Panc1 (cell line): ENCODE data around the gene SEMA5B. TPM values are rescaled to one million over a fixed set of nuclear protein-coding genes. Genes with fewer than 3 reads are reported as not detected.

Experiments used
- ATAC-seq: fragments of 200-7000 bp; cut with Tn5 transposase; 2 replicates; pipeline ENCODE4 v1.9.1; 2020; ENCODE audit warnings: mild to moderate bottlenecking, moderate library complexity
- BruUV-seq: library from RNA; stranded (reverse); fragments of 400-500 nt; replicated peaks from 2 replicates; lab custom pipeline; 2021; lab: Mats Ljungman, UMichigan
- CTCF ChIA-PET: fragments of 300-600 bp; sonication (Branson Sonifier 250); formaldehyde crosslinking; loops from one replicate; lab custom pipeline; 2022; ENCODE audit warnings: antibody characterized with exemption; lab: Charles Lee
- POLR2A ChIA-PET: fragments of 300-600 bp; sonication (Branson Sonifier 250); formaldehyde crosslinking; loops from one replicate; lab custom pipeline; 2022; ENCODE audit warnings: antibody characterized with exemption; lab: Charles Lee
- DNase-seq: peaks from one replicate; pipeline ENCODE4 v3.0.0-alpha.2; 2010; ENCODE audit warnings: low read depth, low spot score
- H3K27ac ChIP-seq: 2 replicates; pipeline ENCODE4 v1.5.1; 2011; ENCODE audit warnings: mild to moderate bottlenecking, low read length, inconsistent platforms
- H3K27me3 ChIP-seq: fragments of 200-500 bp; sonication (Bioruptor generic); 2 replicates; pipeline ENCODE4 v1.6.0; 2014; ENCODE audit warnings: low read length, inconsistent platforms; ENCODE audit not compliant: control insufficient read depth, insufficient read depth
- H3K36me3 ChIP-seq: fragments of 200-500 bp; sonication (Bioruptor generic); 2 replicates; pipeline ENCODE4 v1.5.1; 2014; ENCODE audit warnings: inconsistent platforms, mild to moderate bottlenecking, low read length, moderate library complexity; ENCODE audit not compliant: control insufficient read depth, insufficient read depth
- H3K4me1 ChIP-seq: 2 replicates; pipeline ENCODE4 v1.5.1; 2011; ENCODE audit warnings: inconsistent platforms, mild to moderate bottlenecking, low read length, moderate library complexity; ENCODE audit not compliant: control insufficient read depth, insufficient read depth
- H3K4me3 ChIP-seq, 2 experiments: 2 replicates each; pipeline ENCODE4 v1.5.1; 2011 to 2012; ENCODE audit warnings: low read depth in 2 of 2, low read length in 2 of 2, mild to moderate bottlenecking in 2 of 2, inconsistent platforms in 1 of 2, moderate library complexity in 1 of 2
- H3K9me3 ChIP-seq: fragments of 200-500 bp; sonication (Bioruptor generic); 2 replicates; pipeline ENCODE4 v1.5.1; 2014; ENCODE audit warnings: low read depth, mild to moderate bottlenecking, inconsistent platforms, low read length, moderate library complexity; ENCODE audit not compliant: control insufficient read depth, insufficient read depth
- CTCF ChIP-seq: fragments of 450-650 bp; IDR thresholded peaks from 2 replicates; pipeline ENCODE4 v1.5.1; 2017; ENCODE audit warnings: mild to moderate bottlenecking
- POLR2AphosphoS5 ChIP-seq: IDR thresholded peaks from 2 replicates; pipeline ENCODE4 v1.6.1; 2012; ENCODE audit warnings: mild to moderate bottlenecking, low read depth, low read length, moderate library complexity
- REST ChIP-seq, 2 experiments: IDR thresholded peaks; 2 replicates each; pipeline ENCODE4 v1.6.1; 2011 to 2012; ENCODE audit warnings: low read depth in 2 of 2, control low read depth in 1 of 2, low read length in 1 of 2, mild to moderate bottlenecking in 1 of 2, moderate library complexity in 1 of 2; ENCODE audit not compliant: insufficient read depth in 1 of 2
- SIN3A ChIP-seq: IDR thresholded peaks from 2 replicates; pipeline ENCODE4 v1.6.1; 2012; ENCODE audit warnings: low read depth, mild to moderate bottlenecking, low read length, moderate library complexity, borderline replicate concordance; ENCODE audit not compliant: insufficient read depth
- TCF7L2 ChIP-seq: IDR thresholded peaks from 2 replicates; pipeline ENCODE4 v1.6.1; 2011; ENCODE audit warnings: mild to moderate bottlenecking, low read depth, low read length, inconsistent platforms
- in situ Hi-C: cut with HindIII; loops from 2 replicates; pipeline ENCODE4 v1.10.0; 2016; ENCODE audit warnings: low sequenced_read_pairs, low pct_unique_long_range_greater_than_20kb
- intact Hi-C: fragments of 100-400 bp; cut with micrococcal nuclease; formaldehyde crosslinking; loops from one replicate; pipeline ENCODE4 v1.10.0; 2022; ENCODE audit not compliant: unreplicated experiment
- total RNA-seq: library from RNA; stranded (reverse); gene quantifications from one replicate; pipeline ENCODE4 v1.2.1, GENCODE V29; 2021; ENCODE audit not compliant: unreplicated experiment

The SEMA5B gene
- total RNA-seq, 1 experiment from 2014 or later: 1.2 TPM

- Histone ChIP-seq H3K36me3 (no peaks in the 10 kb centered on the region), H3K4me1 (no peaks in the 10 kb centered on the region), H3K4me3 (no peak overlapping the region), H3K9me3 (no peaks in the 10 kb centered on the region), H3K27ac (no peak overlapping the region), H3K27me3 (no peaks in the 10 kb centered on the region)
- BruUV-seq: no TSS peak
- intact Hi-C loops (no loop called here), in situ Hi-C loops (no loop called here)
- TF ChIP-seq POLR2AphosphoS5 (no peak), CTCF (no peak), SIN3A (no peak), TCF7L2 (no peak), REST (IDR thresholded peaks at IDR 0.05; ENCODE audit: insufficient read depth in 1 of 2, low read depth in 2 of 2, low read length in 1 of 2) (no peak)
- no peak for ATAC-seq
- no peak for DNase-seq
- ChIA-PET CTCF (no interaction called here), POLR2A (no interaction called here)
Observed at GRCh38 chr3:122862381-122862780, 165.2 kb downstream of the SEMA5B start.

Other genes starting within 250 kb of the SEMA5B start
- 10.8 TPM for gene HSPBAP1, start 233.9 kb downstream of the SEMA5B start, total RNA-seq
- 15.9 TPM for gene SLC49A4, start 232.7 kb downstream of the SEMA5B start, total RNA-seq
- gene PDIA5, start 39.3 kb upstream of the SEMA5B start, total RNA-seq: 53.6 TPM
- 22.7 TPM for gene SEC22A, start 174.2 kb upstream of the SEMA5B start, total RNA-seq